ENCODE results near the gene KCNH5. TPM values are rescaled to one million over a fixed set of nuclear protein-coding genes. Genes with fewer than 3 reads are reported as not detected.

KCNH5 gene
- total RNA-seq, 2 experiments from 2014 or later, result not detected

DNA sequence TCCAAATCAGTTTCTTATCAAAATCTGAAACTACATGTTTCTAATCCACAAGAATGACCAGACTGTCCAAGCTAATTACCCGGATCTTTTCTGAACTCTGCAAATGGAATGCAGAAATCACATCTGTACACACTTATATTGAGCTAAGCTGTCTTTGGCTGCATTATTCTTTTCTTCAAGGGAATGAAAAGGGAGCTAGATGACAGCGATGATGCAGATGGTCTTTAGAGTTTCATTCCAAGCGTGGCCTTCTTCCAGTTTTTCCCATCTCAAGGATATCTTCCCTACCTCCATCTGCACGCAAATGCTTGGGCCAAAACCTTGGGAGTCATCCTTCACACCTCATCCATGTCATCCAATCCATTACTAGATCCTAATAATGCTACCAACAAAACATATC lies 12.6 kb downstream of the KCNH5 start:
- Mint-ChIP-seq H3K4me1 (ENCODE audit: low read depth) (no peaks in the 10 kb centered on the region), H3K9me3 (no peaks in the 10 kb centered on the region), H3K4me3 (no peak overlapping the region), H3K27ac (no peak overlapping the region), H3K36me3 (ENCODE audit: low read depth) (no peaks in the 10 kb centered on the region), H3K27me3 (peaks cover 17% of the 10 kb centered on the region)
- Histone ChIP-seq H3K4me1 (ENCODE audit: insufficient read depth, low read length) (no peaks in the 10 kb centered on the region), H3K4me3 (ENCODE audit: low read length) (no peak overlapping the region), H3K9me3 (ENCODE audit: control insufficient read depth in 1 of 2, insufficient read depth in 1 of 2, low read length in 2 of 2) (no peaks in the 10 kb centered on the region), H3K27ac (ENCODE audit: low read depth in 1 of 2, low read length in 2 of 2) (no peak overlapping the region), H3K27me3 (ENCODE audit: control insufficient read depth in 1 of 2, insufficient read depth in 2 of 2, low read length in 2 of 2) (no peaks in the 10 kb centered on the region), H3K36me3 (ENCODE audit: insufficient read depth, low read length) (no peaks in the 10 kb centered on the region)
- ChIA-PET CTCF (no interaction called here), POLR2A (no interaction called here)
- no peak for ATAC-seq (ENCODE audit: poor library complexity)
- intact Hi-C loops (cut with DNase I, micrococcal nuclease), result no loop called here
- no peak for DNase-seq
- TF ChIP-seq, protein P1, sequence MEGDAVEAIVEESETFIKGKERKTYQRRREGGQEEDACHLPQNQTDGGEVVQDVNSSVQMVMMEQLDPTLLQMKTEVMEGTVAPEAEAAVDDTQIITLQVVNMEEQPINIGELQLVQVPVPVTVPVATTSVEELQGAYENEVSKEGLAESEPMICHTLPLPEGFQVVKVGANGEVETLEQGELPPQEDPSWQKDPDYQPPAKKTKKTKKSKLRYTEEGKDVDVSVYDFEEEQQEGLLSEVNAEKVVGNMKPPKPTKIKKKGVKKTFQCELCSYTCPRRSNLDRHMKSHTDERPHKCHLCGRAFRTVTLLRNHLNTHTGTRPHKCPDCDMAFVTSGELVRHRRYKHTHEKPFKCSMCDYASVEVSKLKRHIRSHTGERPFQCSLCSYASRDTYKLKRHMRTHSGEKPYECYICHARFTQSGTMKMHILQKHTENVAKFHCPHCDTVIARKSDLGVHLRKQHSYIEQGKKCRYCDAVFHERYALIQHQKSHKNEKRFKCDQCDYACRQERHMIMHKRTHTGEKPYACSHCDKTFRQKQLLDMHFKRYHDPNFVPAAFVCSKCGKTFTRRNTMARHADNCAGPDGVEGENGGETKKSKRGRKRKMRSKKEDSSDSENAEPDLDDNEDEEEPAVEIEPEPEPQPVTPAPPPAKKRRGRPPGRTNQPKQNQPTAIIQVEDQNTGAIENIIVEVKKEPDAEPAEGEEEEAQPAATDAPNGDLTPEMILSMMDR (IDR thresholded peaks at IDR 0.05), result no peak

DNA sequence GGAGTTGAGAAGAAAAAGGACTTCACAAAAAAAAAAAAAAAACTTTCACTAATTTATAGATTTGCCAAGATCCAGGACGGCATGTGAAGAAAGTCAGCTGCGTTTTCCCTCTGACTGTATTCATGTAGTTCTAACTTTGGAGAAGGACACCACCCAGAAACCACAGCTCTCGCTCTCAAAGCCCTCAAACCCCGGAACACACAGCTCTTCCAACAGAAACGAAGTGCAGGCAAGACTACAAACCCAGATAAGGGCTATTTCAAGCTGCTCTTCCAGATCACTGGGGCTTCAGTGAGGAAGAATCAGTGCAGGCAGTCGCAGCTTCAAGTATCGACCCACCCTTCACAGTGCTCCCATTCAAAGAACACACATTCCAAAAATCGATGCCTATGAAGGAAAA lies 13.2 kb downstream of the KCNH5 start:
- intact Hi-C loops (cut with DNase I, micrococcal nuclease), result no loop called here
- Mint-ChIP-seq H3K4me3 (no peak overlapping the region), H3K9me3 (no peaks in the 10 kb centered on the region), H3K27ac (no peak overlapping the region), H3K4me1 (ENCODE audit: low read depth) (no peaks in the 10 kb centered on the region), H3K36me3 (ENCODE audit: low read depth) (no peaks in the 10 kb centered on the region), H3K27me3 (peaks cover 15% of the 10 kb centered on the region)
- TF ChIP-seq, protein P1 (IDR thresholded peaks at IDR 0.05), result no peak
- no peak overlapping the region for H3K4me3 ChIP-seq (ENCODE audit: low read length)
- H3K36me3 ChIP-seq (ENCODE audit: insufficient read depth, low read length), result no peaks in the 10 kb centered on the region
- no peak overlapping the region for H3K27ac ChIP-seq (ENCODE audit: low read depth in 1 of 2, low read length in 2 of 2)
- H3K27me3 ChIP-seq (ENCODE audit: control insufficient read depth in 1 of 2, insufficient read depth in 2 of 2, low read length in 2 of 2), result no peaks in the 10 kb centered on the region
- CTCF ChIA-PET, result no interaction called here
- no peaks in the 10 kb centered on the region for H3K4me1 ChIP-seq (ENCODE audit: insufficient read depth, low read length)
- no peak for DNase-seq
- no peaks in the 10 kb centered on the region for H3K9me3 ChIP-seq (ENCODE audit: control insufficient read depth in 1 of 2, insufficient read depth in 1 of 2, low read length in 2 of 2)
- POLR2A ChIA-PET, result no interaction called here
- ATAC-seq (ENCODE audit: poor library complexity), result no peak

DNA sequence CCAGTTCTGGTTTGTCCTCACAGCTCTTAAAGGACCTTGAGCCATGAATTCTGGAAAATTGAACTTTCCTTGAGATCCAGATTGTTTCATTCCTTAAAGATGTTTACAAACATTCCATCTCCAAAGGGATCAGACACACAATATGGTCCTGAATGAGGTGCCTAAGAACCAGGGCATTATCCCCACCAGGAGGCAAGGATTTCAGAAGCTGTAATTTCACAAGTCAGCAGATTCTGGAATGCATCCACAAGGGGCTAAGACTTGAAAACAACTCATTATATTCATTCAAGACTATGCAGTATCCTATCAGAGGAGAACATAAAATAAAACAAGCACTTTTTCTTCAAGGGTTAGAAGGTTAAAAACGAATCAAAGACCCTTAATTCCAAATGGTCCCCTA lies 15.1 kb downstream of the KCNH5 start:
- Histone ChIP-seq H3K27me3 (ENCODE audit: control insufficient read depth in 1 of 2, insufficient read depth in 2 of 2, low read length in 2 of 2) (no peaks in the 10 kb centered on the region), H3K4me1 (ENCODE audit: insufficient read depth, low read length) (no peaks in the 10 kb centered on the region), H3K9me3 (ENCODE audit: control insufficient read depth in 1 of 2, insufficient read depth in 1 of 2, low read length in 2 of 2) (no peaks in the 10 kb centered on the region), H3K4me3 (ENCODE audit: low read length) (no peak overlapping the region), H3K36me3 (ENCODE audit: insufficient read depth, low read length) (no peaks in the 10 kb centered on the region), H3K27ac (ENCODE audit: low read depth in 1 of 2, low read length in 2 of 2) (no peak overlapping the region)
- no peak for DNase-seq
- H3K9me3 Mint-ChIP-seq, result no peaks in the 10 kb centered on the region
- H3K27me3 Mint-ChIP-seq, result peaks cover 14% of the 10 kb centered on the region
- H3K4me3 Mint-ChIP-seq, result no peak overlapping the region
- H3K27ac Mint-ChIP-seq, result no peak overlapping the region
- intact Hi-C loops (cut with DNase I, micrococcal nuclease), result no loop called here
- POLR2A ChIA-PET, result no interaction called here
- CTCF ChIA-PET, result no interaction called here
- TF ChIP-seq, protein P1 (IDR thresholded peaks at IDR 0.05), result no peak
- no peak for ATAC-seq (ENCODE audit: poor library complexity)
- no peaks in the 10 kb centered on the region for H3K36me3 Mint-ChIP-seq (ENCODE audit: low read depth)
- no peaks in the 10 kb centered on the region for H3K4me1 Mint-ChIP-seq (ENCODE audit: low read depth)
